HG03139 (cell line): Measurements from ENCODE around the gene SOX1.

Source experiments
- ATAC-seq: cut with Tn5 transposase; IDR thresholded peaks from one replicate; pipeline ENCODE4 v1.9.1; 2021; ENCODE audit not compliant: unreplicated experiment

The SOX1 gene

DNA sequence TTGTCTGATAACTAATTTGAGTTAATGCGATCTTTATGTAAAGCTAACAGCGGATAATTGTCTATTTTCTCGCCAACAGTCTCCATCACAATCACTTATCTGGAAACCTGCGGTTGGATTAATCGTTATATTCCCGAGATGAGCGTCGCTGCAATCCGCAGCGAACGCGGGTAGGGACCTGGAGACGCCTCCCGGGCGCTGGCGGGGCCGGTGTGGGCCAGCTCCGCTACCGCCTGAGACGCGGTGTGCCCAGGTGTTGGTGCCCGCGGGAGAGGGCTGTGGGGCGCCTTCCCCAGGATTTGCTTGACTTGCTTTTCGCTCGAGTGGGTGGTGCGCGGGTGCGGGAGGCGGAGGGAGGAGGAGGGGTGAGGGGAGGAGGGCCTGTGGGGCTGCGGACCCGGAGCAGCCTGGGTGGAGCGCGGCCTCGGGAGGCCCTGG, 38.3 kb downstream of the SOX1 start:
- ATAC-seq = no peak

- ATAC-seq = no peak
Observed at GRCh38 chr13:112105892-112106291, 38.9 kb downstream of the SOX1 start.

- ATAC-seq = no peak
Observed at GRCh38 chr13:112106478-112107141, 39.7 kb downstream of the SOX1 start.

DNA sequence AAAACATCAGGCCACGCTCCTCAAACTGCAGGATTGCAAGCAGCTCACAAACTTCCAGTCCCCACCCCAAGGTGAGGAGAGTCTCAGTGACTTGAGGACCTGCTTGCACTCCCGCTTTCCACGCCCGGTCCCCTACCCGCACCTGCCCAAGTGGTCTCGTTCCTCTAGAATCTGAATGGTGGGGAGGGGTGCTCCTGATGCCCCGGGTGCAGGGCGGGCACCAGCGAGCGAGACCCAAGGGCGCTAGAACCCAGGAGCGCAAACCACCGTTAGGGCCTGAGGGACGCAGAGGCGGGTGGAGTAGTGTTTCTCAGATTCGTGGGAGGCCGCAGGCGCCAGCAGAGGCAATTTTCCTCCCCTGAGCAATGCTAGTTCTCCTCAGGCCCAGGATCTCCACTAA, 40.3 kb downstream of the SOX1 start:
- ATAC-seq = no peak

DNA sequence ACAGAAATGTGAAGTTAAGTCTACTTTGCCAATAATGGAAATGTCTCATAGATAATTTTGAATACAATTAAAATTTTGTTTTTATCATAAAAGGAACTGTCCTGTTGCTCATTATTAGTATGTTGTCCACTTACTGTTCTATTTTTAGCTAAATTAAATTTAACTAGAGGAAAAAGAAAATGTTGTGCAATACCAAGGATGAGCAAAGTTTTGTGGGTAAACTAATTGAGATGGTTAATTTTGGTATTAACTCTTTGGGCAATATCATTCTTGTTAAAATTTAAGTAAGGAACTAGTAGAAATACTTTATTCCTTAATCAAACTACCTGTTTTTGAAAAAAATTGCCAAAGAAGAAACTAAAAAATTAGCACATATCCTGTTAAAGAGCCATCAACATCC, 43.5 kb downstream of the SOX1 start:
- ATAC-seq = no peak

- no peak for ATAC-seq
Observed at GRCh38 chr13:112111239-112111857, 44.4 kb downstream of the SOX1 start.

DNA sequence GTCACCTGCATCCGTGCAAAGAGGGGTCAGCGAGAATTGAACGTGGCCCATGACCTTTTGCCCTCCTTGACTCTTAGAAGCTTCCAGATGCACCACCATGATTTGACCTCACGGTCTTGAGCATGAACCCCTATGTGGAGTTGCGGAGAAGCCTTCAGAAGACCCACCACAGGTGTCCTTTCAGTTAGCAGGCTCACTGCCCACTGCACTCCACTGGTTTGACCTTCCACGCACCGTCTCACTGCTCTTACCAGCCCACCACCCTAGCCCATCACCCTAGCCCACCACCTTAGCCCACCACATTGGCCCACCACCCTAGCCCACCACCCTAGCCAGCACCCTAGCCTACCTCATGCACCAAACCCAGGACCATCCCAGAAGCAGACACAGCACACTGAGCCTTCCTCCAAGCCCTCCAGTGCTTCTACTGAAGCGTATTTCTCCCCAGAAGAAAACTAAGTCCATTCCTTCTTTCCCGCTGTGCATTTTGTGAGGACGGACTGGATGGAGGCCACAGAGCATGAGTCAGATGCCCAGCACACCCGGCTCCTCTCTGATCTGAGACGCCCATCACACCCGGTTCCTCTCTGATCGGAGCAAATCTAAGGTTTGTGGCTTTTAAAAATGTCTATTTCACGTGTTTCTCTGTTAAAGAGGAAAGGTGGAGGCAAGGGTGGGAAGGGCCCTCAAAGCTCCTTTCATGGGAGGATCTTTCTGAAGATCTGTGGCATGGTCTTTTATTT, 45.8 kb downstream of the SOX1 start:
- no peak for ATAC-seq

GRCh38 chr13:112113348-112113747, 46.4 kb downstream of the SOX1 start:
- ATAC-seq = no peak

GRCh38 chr13:112113851-112114250, 46.9 kb downstream of the SOX1 start:
- ATAC-seq = no peak

DNA sequence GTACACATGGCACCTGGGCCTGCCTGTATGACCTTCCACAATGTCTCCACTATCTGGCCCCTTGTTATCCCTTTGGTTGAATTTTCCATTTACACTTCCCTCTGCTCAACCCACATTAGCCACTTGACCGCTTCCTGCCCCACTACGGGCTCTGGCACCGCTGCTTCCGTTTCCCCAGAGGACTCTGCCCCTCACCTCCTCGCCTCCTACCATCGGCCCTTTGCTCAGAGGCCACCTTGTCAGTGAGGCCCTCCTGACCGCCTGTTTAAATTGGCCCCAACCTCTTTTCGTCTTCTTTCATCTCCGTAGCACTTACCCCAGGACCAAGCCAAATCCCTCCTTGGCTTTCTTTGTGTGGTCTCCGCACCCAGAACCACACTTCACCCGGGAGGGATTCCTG, 47.4 kb downstream of the SOX1 start:
- ATAC-seq = no peak

DNA sequence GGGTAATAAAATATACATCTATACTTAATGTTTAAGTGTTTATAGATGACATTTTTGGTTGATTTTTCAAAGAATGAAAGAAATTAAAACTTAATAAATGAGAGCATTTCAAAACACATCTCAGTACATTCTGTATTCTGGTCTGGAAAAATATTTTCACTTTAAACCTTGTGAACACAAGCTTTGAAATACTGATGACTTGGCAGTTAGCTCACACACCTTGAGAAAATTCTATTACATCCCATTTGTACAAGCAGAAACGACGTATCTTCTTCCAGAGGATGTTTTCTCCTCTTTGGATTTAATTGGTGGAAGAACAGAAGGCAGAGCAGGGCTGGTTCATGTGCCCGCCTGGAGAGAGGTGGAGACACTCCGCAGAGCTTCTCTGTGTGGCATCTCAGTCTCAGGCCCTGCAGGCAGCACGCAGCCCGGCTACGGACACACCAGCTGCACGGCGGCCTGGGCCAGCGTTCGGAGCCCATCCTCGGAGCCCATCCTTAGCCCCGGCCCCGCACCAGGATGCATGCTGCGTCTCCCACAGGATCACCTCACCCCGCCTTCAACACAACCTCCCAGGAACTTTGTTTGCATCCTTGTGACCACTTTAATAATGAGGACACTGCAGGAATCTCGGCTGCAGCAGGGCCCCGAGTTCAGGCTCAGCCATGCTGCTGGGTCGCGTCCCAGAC, 48.6 kb downstream of the SOX1 start:
- ATAC-seq = no peak

DNA sequence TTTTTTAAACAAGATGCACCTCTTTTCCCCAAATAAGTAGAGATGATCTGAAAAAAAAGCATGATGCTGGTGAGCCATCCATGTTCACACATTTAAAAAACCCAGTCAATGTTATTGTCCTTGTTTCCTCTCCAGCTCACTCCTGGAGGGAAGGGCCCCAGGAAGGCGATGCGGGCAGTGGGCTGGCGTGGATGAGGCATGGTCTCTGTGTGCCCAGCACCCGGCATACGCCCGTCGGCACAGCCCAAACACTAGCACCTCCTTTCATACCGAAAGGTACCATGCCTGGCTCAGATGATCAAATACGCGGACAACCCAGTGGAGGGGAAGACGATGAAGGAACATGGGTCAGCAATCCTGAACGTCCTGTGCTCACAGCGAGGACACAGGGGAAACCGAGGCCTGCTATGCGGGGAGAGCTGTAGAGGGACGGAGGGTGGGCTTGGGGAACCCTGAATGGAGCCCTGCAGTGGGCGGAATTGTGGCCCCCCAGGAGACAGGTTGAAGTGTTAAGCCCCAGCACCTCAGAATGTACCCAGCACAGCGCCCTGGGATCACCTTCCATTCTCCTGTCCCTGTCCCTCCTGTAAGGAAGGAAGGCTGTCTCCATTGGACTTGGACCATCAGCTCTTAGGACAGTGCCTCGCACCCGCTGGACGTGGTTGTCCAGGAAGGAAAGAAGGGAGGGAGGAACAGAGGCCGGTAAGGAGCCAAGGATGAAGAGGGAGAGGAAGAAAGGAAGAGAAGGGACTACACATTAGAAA, 49.4 kb downstream of the SOX1 start:
- ATAC-seq = no peak

- ATAC-seq = no peak
Observed at GRCh38 chr13:112117258-112117954, 50.5 kb downstream of the SOX1 start.

DNA sequence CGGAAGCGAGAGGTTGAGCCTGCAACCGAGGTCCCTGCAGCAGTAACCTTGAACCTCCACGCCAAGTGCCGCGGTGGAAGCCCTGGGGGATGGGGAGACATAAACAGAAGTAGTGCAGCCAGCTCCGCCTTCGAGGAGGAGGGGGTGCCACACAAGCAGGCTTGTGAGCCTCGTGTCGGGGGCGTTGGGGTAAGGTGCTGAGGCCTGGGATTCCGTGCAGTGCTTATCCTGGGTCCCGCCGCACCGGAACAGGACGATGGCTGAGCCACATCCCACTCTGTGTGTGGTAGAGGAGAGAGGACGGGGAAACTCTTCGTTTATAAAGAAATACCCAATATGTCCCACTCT, 51.0 kb downstream of the SOX1 start:
- no peak for ATAC-seq

GRCh38 chr13:112118451-112119064, 51.6 kb downstream of the SOX1 start:
- no peak for ATAC-seq

DNA sequence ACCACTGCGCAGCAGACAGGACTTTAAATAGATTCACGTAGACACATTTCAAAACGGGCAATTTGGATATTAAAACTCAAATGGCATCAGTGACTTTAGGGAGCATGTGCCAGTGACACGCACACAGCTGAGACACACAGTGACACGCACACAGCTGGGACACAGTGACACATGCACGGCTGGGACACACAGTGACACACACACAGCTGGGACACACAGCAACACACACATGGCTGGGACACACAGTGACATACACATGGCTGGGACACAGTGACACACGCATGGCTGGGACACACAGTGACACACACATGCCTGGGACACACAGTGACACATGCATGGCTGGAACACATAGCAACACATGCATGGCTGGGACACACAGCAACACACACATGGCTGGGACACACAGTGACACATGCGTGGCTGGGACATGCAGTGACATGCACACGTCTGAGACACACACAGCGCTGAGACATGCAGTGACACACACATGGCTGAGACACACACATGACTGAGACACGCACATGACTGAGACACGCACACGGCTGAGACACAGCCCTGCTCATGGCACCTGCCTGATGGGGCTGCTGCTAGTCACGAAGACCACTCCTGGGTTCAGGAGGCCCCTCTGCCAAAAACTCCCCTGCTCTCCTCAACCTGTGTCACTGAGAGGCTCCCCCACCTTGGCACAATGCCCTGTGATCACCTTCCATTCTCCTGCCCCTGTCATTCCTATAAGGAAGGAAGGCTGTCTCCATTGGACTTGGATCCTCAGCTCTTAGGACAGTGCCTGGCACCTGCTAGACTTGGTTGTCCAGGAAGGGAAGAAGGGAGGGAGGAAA, 52.5 kb downstream of the SOX1 start:
- no peak for ATAC-seq

DNA sequence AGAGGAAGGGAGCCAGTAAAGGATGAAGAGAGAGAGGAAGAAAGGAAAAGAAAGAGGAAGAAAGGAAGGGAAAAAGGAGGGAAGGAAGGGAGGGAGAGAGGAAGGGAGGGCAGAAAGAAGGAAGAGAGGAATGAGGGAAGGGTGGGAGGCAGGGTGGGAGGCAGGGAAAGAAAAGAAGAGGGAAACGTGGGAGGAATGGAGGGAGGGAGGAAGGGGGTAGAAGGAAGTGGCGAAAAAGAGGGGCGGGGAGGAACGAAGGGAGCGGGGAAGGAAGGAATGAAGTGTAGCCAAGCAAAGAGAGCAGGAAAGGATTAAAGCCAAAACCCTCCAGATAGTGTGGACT, 53.1 kb downstream of the SOX1 start:
- ATAC-seq = no peak
